ENCODE measurements around the gene RAPGEF2. TPM values are rescaled to one million over a fixed set of nuclear protein-coding genes. Genes with fewer than 3 reads are reported as not detected.

RAPGEF2 gene
- total RNA-seq, result 81.0 TPM

GRCh38 chr4:159102622-159103383, at the start of gene RAPGEF2:
RAPGEF2 (plus strand) TSS chr4:159103079; CDS start chr4:159104163, 1,084 bp downstream.

Small RNAs within 50 kb of the gene (small RNA-seq; reads per million reads assigned to genes)
- gene AC074344.1 (ENCODE audit: low replicate concordance) (not detected), gene MIR3688-1 (ENCODE audit: low replicate concordance) (not detected), gene RF00019 (ENCODE audit: low replicate concordance) (not detected)

Measured in metanephros (tissue), 2 donors.